Keratinocyte (primary cell): Measurements from ENCODE around the gene PDZD2. TPM values are rescaled to one million over a fixed set of nuclear protein-coding genes. Genes with fewer than 3 reads are reported as not detected.

Source experiments
- DNase-seq: peaks from one replicate; pipeline ENCODE4 v3.0.0-alpha.2; 2011; ENCODE audit warnings: low read depth, missing footprints, low spot score
- FAIRE-seq: peaks from 2 replicates; lab custom pipeline; 2011; peaks lifted over from hg19 to GRCh38; lab: Jason Lieb, UNC
- H2AFZ ChIP-seq: 2 replicates; pipeline ENCODE4 v1.6.0; 2012; ENCODE audit warnings: low read length, control low read depth, inconsistent platforms; ENCODE audit not compliant: control insufficient read depth
- H3K27ac ChIP-seq: 2 replicates; pipeline ENCODE4 v1.5.1; 2011; ENCODE audit warnings: low read length; ENCODE audit not compliant: control insufficient read depth, insufficient read depth
- H3K27me3 ChIP-seq: 3 replicates; pipeline ENCODE4 v1.6.0; 2011; ENCODE audit warnings: low read length; ENCODE audit not compliant: control insufficient read depth, insufficient read depth; ENCODE audit errors: extremely low read depth
- H3K36me3 ChIP-seq, 2 experiments: 2 replicates in 1 of 2; 3 replicates in 1 of 2; pipeline ENCODE4 v1.5.1; 2011; ENCODE audit warnings: low read length in 2 of 2, mild to moderate bottlenecking in 1 of 2; ENCODE audit not compliant: control insufficient read depth in 2 of 2, insufficient read depth in 2 of 2; ENCODE audit errors: extremely low read depth in 1 of 2
- H3K4me1 ChIP-seq: 3 replicates; pipeline ENCODE4 v1.5.1; 2011; ENCODE audit warnings: low read length; ENCODE audit not compliant: control insufficient read depth, insufficient read depth; ENCODE audit errors: extremely low read depth
- H3K4me2 ChIP-seq: 3 replicates; pipeline ENCODE4 v1.6.0; 2011; ENCODE audit warnings: low read depth, low read length; ENCODE audit not compliant: control insufficient read depth, insufficient read depth; ENCODE audit errors: extremely low read depth
- H3K4me3 ChIP-seq, 3 experiments: fragments of 200-600 bp in 1 of 3; sonication (generic) in 1 of 3; 2 replicates in 2 of 3; 3 replicates in 1 of 3; pipeline ENCODE4 v1.5.1; 2011 to 2016; ENCODE audit warnings: low read length in 3 of 3, mild to moderate bottlenecking in 3 of 3, control low read depth in 2 of 3, inconsistent platforms in 1 of 3, low read depth in 1 of 3, mixed read lengths in 1 of 3, mixed run types in 1 of 3, moderate library complexity in 1 of 3; ENCODE audit not compliant: control insufficient read depth in 2 of 3, insufficient read depth in 2 of 3; ENCODE audit errors: extremely low read depth in 1 of 3
- H3K79me2 ChIP-seq: 2 replicates; pipeline ENCODE4 v1.6.0; 2012; ENCODE audit warnings: low read length; ENCODE audit not compliant: control insufficient read depth, insufficient read depth
- H3K9ac ChIP-seq: 3 replicates; pipeline ENCODE4 v1.6.0; 2011; ENCODE audit warnings: low read length; ENCODE audit not compliant: control insufficient read depth, insufficient read depth; ENCODE audit errors: extremely low read depth
- H3K9me1 ChIP-seq: 3 replicates; pipeline ENCODE4 v1.6.0; 2011; ENCODE audit warnings: low read length; ENCODE audit not compliant: control insufficient read depth, insufficient read depth; ENCODE audit errors: extremely low read depth
- H3K9me3 ChIP-seq: 2 replicates; pipeline ENCODE4 v1.5.1; 2012; ENCODE audit warnings: low read depth, low read length; ENCODE audit not compliant: control insufficient read depth
- H4K20me1 ChIP-seq: 3 replicates; pipeline ENCODE4 v1.6.0; 2011; ENCODE audit warnings: low read length; ENCODE audit not compliant: control insufficient read depth, insufficient read depth; ENCODE audit errors: extremely low read depth
- CTCF ChIP-seq, 3 experiments: IDR thresholded peaks in 1 of 3; conservative IDR thresholded peaks in 1 of 3; optimal IDR thresholded peaks in 1 of 3; 2 replicates in 2 of 3; 3 replicates in 1 of 3; pipeline versions ENCODE3 to v1.5.1; 2011; ENCODE audit warnings: low read length in 3 of 3, mild to moderate bottlenecking in 3 of 3, moderate library complexity in 2 of 3, control low read depth in 1 of 3, inconsistent platforms in 1 of 3; ENCODE audit not compliant: insufficient read depth in 2 of 3; ENCODE audit errors: extremely low read depth in 1 of 3
- EZH2 ChIP-seq: IDR thresholded peaks from one replicate; pipeline ENCODE4 v1.6.1; 2012; ENCODE audit warnings: inconsistent platforms, mild to moderate bottlenecking, low read length, moderate library complexity
- dilution Hi-C: fragments of 300-500 bp; cut with MboI; formaldehyde crosslinking; loops from one replicate; pipeline ENCODE4 v1.7.0; 2020; ENCODE audit warnings: low sequenced_read_pairs; ENCODE audit not compliant: extremely low pct_ligation_motif_present
- polyA plus RNA-seq, 5 experiments: library from polyadenylated mRNA; depleted of rRNA in 3 of 5; stranded (reverse) in 3 of 5; stranded (forward) in 1 of 5; unstranded in 1 of 5; fragments of >200 nt; gene quantifications; 1 replicate in 1 of 5; 2 replicates in 3 of 5; 3 replicates in 1 of 5; pipeline versions ENCODE4 v1.2.1 to v1.2.3, GENCODE V29; 2011 to 2012; ENCODE audit warnings: missing spikeins in 2 of 5, low read depth in 1 of 5, low replicate concordance in 1 of 5

The PDZD2 gene
- polyA plus RNA-seq, 1 donor (not counting 4 experiments of a cell fraction or from before 2014, with no cell fraction given) = 7.3 TPM

GRCh38 chr5:31711363-31711762 lies 72.4 kb downstream of the PDZD2 start:
- Histone ChIP-seq H3K4me3 (no peak overlapping the region), H3K27me3 (no peaks in the 10 kb centered on the region), H2AFZ (no peak overlapping the region), H4K20me1 (no peaks in the 10 kb centered on the region), H3K4me2 (no peak overlapping the region), H3K9ac (no peak overlapping the region), H3K79me2 (no peaks in the 10 kb centered on the region), H3K27ac (no peak overlapping the region), H3K9me3 (no peaks in the 10 kb centered on the region), H3K36me3 (no peaks in the 10 kb centered on the region), H3K4me1 (no peaks in the 10 kb centered on the region), H3K9me1 (no peaks in the 10 kb centered on the region)
- dilution Hi-C loops = no loop called here
- TF ChIP-seq CTCF (optimal IDR thresholded peaks at IDR 0.05 in 1 of 3, IDR thresholded peaks at IDR 0.05 in 1 of 3, conservative IDR thresholded peaks at IDR 0.05 in 1 of 3; ENCODE audit: extremely low read depth in 1 of 3, insufficient read depth in 2 of 3, low read length in 3 of 3) (no peak), EZH2 (no peak)
- FAIRE-seq (no peak), DNase-seq (no peak)

GRCh38 chr5:31711935-31712592 lies 73.1 kb downstream of the PDZD2 start:
- H3K4me3 ChIP-seq = no peak overlapping the region
- H3K9me3 ChIP-seq = no peaks in the 10 kb centered on the region
- TF ChIP-seq EZH2 (no peak), CTCF (optimal IDR thresholded peaks at IDR 0.05 in 1 of 3, IDR thresholded peaks at IDR 0.05 in 1 of 3, conservative IDR thresholded peaks at IDR 0.05 in 1 of 3; ENCODE audit: extremely low read depth in 1 of 3, insufficient read depth in 2 of 3, low read length in 3 of 3) (no peak)
- H3K27ac ChIP-seq = no peak overlapping the region
- DNase-seq (no peak), FAIRE-seq (no peak)
- H3K27me3 ChIP-seq = no peaks in the 10 kb centered on the region
- H3K9me1 ChIP-seq = no peaks in the 10 kb centered on the region
- H3K4me1 ChIP-seq = no peaks in the 10 kb centered on the region
- H3K4me2 ChIP-seq = no peak overlapping the region
- no peak overlapping the region for H3K9ac ChIP-seq
- dilution Hi-C loops = no loop called here
- no peaks in the 10 kb centered on the region for H3K79me2 ChIP-seq
- no peaks in the 10 kb centered on the region for H4K20me1 ChIP-seq
- H3K36me3 ChIP-seq = no peaks in the 10 kb centered on the region
- H2AFZ ChIP-seq = no peak overlapping the region
